CD1c-positive myeloid dendritic cell (primary cell): ENCODE measurements around the gene BAHD1.
"Not testable (repeated sequence)": the region's sequence is repeated elsewhere in the genome, so short reads cannot be mapped to it uniquely, and the experiment has no call there.

Source experiments
- DNase-seq: peaks from one replicate; pipeline ENCODE4 v3.0.0-alpha.2; 2016; ENCODE audit errors: extremely low spot score

The BAHD1 gene

GRCh38 chr15:40445421-40445922 lies 4.7 kb downstream of the BAHD1 start:
- no peak for DNase-seq

DNA sequence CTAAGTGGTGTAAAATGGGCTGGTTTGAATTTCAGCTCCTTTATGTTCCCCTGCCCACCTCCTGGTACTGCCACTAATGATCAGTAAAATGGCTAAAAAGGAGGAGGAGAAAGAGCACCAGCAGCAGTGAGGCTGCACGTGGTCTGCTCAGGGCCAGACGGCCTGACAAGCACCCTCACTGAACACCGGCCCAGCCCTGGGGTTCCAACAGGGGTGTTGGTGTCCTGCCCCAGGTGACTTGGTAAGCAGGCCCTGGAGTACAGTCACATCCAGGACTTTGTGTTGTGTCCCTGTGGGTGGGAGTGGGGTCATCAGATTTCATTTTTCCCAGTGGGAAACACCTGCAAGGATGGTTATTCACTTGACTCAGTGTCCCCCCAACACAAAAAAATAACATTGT lies 5.4 kb downstream of the BAHD1 start:
- DNase-seq: no peak

DNA sequence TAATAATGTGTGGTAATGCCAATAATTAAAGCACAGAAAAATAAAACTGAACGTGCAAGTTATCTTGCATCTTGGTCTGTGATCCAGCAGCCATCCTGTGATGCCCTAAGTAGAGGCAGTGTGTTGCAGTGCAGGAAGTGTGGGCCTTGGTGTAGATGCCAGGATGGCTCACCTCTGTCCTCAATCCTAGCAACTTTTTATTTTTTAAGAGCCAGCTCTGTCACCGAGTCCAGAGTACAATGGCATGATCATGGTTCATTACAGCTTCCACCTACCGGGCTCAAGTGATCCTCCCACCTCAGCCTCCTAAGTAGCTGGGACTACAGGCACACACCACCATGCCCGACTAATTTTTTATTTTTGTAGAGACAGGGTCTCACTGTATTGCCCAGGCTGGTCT lies 7.6 kb downstream of the BAHD1 start:
- no peak for DNase-seq

GRCh38 chr15:40449275-40449674 lies 8.5 kb downstream of the BAHD1 start:
- DNase-seq: no peak

DNA sequence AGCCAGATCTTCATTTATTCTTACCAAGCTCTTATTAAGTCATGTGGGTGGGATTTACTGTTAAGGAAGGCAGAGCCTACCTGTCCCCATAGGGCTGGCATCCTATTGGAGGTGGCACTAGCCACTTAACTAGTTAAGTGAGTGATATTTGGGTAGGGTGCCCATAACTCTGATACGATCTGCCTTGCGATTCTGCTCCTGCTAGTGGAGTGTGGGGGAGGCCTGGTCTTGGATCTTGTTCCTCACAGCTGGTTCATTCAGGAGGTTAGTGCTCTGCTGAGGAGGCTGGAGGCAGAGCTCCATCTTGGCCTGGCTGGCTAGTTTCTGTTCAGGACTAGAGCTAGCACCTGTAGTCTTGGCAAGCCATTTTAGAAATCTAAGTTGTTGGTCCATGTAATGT lies 9.3 kb downstream of the BAHD1 start:
- DNase-seq: no peak

DNA sequence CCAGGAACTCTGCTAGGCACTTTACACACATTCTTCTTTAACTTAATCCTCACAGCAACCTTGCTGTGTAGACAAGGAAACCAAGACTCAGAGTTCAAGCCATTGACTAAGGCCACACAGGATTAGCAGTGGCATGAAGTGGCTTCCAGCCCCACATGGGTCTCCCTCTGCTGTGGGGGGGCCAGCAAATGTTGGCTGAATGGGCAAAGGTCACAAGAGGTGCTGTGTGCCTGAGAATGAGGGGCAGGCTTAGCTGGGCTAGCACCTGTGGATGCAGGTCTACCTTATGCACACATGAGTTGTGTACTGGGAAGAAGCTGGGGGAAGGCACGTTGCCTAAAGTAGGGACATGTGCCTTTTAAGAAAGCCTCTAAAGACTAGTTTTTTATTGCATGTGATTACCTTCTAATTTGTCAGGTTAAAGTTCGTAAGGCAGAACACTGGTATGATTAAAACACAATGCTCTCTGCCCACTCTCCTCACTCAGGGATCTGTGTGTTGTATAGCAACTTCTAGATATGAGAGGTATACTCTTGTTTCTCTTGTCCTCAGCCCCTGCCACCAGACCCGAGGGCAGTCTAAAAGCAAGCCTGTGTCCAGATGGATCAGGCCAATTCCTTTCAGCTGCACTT lies 10.9 kb downstream of the BAHD1 start:
- DNase-seq: no peak

GRCh38 chr15:40452296-40453090 lies 11.7 kb downstream of the BAHD1 start:
- DNase-seq: no peak

DNA sequence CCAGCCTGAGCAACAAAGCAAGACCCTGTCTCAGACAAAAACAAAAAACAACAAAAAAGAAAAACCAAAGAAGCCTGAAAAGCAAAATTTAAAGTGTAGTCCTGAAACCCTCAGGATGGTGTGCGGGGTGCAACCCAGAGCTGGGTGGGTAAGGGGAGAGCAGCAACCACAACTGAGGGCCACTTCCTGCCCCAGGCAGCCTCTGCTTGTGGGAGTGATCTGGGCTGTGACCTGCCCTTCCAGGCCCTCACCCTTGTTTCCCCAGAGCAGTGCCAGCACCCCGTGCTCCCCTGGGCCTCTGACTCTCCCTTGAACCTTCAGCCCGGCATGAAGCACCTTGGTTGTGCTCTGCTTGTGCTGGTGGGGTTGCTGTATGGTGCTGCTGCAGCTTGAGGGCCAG lies 13.2 kb downstream of the BAHD1 start:
- not testable (repeated sequence) for DNase-seq

GRCh38 chr15:40454904-40455391 lies 14.2 kb downstream of the BAHD1 start:
- peak; percentile 18 for DNase-seq

GRCh38 chr15:40456299-40456712 lies 15.6 kb downstream of the BAHD1 start:
- DNase-seq: no peak

DNA sequence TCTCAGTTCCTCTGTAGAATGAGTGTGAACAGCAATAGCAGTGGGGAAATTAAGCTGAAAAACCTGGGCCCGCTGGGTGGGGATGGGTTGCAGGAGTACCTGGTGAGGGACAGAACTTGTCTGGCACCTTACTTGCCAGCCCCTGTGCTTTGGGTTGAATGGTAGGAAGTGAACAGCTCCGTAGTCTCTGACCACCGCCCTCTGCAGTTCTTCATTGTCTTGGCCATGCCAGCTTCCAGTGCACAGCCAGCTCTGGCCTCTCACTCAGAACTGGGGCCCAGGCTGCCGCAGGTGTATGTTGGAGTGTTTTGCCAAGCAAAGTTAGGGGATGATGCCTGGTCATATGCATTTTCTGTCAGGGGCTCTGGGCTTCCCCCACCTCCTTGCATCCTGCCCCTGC lies 16.0 kb downstream of the BAHD1 start:
- DNase-seq: no peak

DNA sequence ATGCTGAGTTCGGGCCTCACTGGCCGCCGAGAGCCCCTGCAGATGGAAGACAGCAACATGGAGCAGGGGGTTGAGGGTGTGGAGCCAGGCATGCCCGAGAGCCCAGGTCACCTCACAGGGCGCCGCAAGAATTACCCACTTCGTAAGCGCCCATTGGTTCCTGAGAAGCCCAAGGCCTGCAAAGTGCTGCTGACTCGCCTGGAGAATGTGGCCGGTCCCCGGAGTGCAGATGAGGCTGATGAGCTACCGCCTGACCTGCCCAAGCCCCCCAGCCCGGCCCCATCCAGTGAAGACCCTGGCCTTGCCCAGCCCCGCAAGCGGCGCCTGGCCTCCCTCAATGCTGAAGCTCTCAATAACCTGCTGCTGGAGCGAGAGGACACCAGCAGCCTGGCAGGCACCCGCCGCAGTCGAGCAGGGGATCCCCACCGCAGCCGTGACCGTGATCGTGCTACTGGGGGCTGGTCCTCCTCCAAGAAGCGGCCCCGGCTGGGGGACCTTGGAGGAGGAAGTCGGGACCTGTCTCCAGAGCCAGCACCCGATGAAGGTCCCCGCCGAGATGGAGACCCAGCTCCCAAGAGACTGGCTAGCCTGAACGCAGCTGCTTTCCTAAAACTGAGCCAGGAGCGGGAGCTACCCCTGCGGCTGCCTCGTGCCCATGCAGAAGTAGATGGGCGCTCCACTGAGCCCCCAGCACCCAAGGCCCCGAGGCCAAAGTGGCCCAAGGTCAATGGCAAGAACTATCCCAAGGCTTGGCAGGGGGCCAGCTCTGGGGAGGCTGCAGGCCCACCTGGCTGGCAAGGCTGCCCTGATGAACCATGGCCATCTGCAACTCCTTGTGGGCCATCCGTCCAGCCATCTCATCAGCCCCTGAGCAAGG lies 18.0 kb downstream of the BAHD1 start:
- DNase-seq: no peak

GRCh38 chr15:40459391-40460015 lies 18.8 kb downstream of the BAHD1 start:
- no peak for DNase-seq

- no peak for DNase-seq
These were observed 19.7 kb downstream of the BAHD1 start for GRCh38 chr15:40460404-40460803.

DNA sequence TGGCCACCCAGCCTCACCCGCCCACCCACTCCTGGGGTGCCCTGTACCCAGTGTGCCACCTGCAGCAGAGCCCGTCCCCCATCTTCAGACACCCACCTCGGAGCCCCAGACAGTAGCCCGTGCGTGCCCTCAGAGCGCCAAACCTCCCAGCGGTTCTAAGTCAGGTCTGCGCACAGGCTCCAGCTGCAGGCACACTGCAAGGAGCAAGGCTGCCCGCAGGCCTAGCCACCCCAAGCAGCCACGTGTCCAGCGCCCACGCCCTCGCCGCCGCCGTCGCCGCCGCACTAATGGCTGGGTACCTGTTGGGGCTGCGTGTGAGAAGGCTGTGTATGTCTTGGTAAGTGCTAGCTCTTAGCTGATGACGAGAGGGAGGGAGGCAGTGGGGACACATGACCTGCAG lies 21.2 kb downstream of the BAHD1 start:
- DNase-seq: no peak

DNA sequence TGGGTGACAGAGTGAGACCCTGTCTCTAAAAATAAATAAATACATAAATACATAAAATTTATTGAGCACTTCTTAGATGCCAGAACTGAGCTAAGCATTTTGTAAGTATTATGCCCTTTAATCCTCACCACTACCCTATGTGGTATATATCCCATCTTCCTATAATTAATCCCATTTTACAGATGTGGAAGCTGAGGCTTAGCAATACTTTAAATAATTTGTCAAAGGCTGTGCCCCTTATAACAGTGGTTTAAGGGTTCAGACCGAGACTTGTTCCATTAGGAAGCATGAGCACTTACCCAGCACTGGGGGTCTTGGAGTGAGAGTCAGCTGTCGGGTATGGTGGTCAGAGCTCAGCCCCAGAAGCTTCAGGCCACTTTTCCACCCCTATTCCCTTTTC lies 22.5 kb downstream of the BAHD1 start:
- DNase-seq: no peak

GRCh38 chr15:40463886-40464545 lies 23.3 kb downstream of the BAHD1 start:
- no peak for DNase-seq

GRCh38 chr15:40464595-40465185 lies 23.9 kb downstream of the BAHD1 start:
- DNase-seq: no peak

GRCh38 chr15:40465939-40466338 lies 25.2 kb downstream of the BAHD1 start:
- DNase-seq: no peak

DNA sequence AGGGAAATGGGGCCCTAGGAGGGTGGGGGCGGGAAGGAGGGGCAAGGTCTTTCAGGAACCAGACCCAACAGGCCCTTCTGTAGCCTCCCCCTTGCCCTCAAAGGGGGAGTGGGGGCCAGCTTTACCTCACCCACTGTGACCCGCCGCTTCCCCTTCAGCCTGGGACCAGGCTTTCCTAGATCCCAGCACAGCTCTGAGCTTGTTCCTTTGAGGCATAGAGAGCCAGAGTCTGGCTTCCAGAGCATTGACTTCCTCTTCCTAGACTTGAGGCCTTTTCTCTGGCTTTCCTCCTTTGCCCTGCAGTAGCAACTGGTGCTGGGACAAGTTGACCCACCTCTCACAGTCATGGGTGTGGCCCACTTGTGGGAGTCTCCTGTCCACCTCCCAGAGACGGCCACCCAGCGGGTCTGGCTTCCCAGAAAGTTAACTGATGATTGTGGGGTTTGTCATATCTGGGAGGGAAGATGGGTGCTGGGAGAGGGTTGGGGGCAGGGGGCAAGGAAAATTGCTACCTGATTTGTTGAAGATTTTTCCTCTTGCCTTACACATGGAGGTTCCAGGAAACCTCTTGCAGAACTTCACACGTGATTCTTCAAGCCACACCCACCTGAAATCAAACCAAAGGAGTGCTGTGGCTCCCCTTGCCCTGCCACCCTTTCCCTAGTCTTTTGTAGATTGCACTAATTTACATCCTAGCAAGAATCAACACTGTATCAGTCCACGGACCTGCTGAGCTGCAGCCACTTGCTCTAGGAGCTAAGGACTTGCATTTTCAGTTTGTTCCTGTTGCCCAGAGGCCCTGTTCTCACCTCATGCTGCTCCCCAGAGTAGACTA lies 25.9 kb downstream of the BAHD1 start:
- DNase-seq: peak; percentile 68
